Tibial artery (tissue), 4 donors: ENCODE data around the gene WWC1.

ENCODE experiments used
- DNase-seq, 2 donors: peaks; one replicate each; pipeline ENCODE4 v3.0.0-alpha.2; 2019
- H3K27ac ChIP-seq, 2 donors: fragments of 200-600 bp; sonication (generic) in 1 of 2; 1 replicate in 1 of 2; 2 replicates in 1 of 2; pipeline ENCODE4 v1.5.1; 2018 to 2019; ENCODE audit warnings: mild to moderate bottlenecking in 1 of 2
- H3K27me3 ChIP-seq, 2 donors: fragments of 200-600 bp; sonication (generic) in 1 of 2; one replicate each; pipeline versions ENCODE4 v1.5.1 to v1.6.0; 2016 to 2019
- H3K36me3 ChIP-seq, 3 donors: fragments of 200-600 bp; sonication (generic) in 2 of 3; one replicate each; pipeline ENCODE4 v1.5.1; 2016 to 2019; ENCODE audit warnings: mild to moderate bottlenecking in 2 of 3
- H3K4me1 ChIP-seq, 4 donors: fragments of 200-600 bp; sonication (generic) in 2 of 4; 1 replicate in 3 of 4; 2 replicates in 1 of 4; pipeline ENCODE4 v1.5.1; 2016 to 2019
- H3K4me3 ChIP-seq, 2 donors: fragments of 200-600 bp; sonication (generic) in 1 of 2; 1 replicate in 1 of 2; 2 replicates in 1 of 2; pipeline ENCODE4 v1.5.1; 2018 to 2019; ENCODE audit warnings: mild to moderate bottlenecking in 2 of 2
- H3K9me3 ChIP-seq, 3 donors: fragments of 200-600 bp; sonication (generic) in 1 of 3; one replicate each; pipeline ENCODE4 v1.5.1; 2016 to 2019
- intact Hi-C: fragments of 100-400 bp; cut with DNase I; formaldehyde crosslinking; loops from one replicate; pipeline ENCODE4 v1.15.0; 2023; ENCODE audit warnings: low total_unique reads
- TF ChIP-seq, protein P1 (sequence below), 2 experiments: fragments of 200-600 bp in 1 of 2; fragments of 450-650 bp in 1 of 2; IDR thresholded peaks; one replicate each; pipeline ENCODE4 v1.5.1; 2017 to 2019; ENCODE audit warnings: antibody characterized with exemption in 2 of 2, mild to moderate bottlenecking in 1 of 2, moderate library complexity in 1 of 2

The WWC1 gene

DNA sequence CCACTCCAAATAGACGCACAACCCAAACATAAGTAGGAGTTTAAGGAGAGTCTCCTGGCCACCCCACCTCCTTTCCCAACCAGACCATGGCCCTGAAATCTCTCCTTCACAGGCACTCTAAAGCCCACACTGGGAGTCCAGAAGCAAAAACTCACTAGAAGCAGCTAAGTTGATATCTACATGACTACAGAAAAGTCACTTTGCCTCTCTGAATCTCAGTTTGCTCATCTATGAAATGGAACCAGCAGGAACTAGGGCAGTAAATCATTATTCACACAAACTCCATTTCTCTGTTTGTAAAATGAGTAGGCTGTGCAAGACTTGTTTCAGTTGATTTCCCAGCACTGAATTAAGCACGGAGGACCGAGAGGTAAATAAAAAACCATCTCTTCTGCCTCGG lies 4.1 kb upstream of the WWC1 start:
- peaks cover 0 to 30% (median 7%) of the 10 kb centered on the region in 3 donors for H3K9me3 ChIP-seq
- H3K4me3 ChIP-seq: no peak overlapping the region
- peaks cover 0 to 37% of the 10 kb centered on the region in 2 donors for H3K27me3 ChIP-seq
- TF ChIP-seq, protein P1, sequence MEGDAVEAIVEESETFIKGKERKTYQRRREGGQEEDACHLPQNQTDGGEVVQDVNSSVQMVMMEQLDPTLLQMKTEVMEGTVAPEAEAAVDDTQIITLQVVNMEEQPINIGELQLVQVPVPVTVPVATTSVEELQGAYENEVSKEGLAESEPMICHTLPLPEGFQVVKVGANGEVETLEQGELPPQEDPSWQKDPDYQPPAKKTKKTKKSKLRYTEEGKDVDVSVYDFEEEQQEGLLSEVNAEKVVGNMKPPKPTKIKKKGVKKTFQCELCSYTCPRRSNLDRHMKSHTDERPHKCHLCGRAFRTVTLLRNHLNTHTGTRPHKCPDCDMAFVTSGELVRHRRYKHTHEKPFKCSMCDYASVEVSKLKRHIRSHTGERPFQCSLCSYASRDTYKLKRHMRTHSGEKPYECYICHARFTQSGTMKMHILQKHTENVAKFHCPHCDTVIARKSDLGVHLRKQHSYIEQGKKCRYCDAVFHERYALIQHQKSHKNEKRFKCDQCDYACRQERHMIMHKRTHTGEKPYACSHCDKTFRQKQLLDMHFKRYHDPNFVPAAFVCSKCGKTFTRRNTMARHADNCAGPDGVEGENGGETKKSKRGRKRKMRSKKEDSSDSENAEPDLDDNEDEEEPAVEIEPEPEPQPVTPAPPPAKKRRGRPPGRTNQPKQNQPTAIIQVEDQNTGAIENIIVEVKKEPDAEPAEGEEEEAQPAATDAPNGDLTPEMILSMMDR (IDR thresholded peaks at IDR 0.05): no peak
- H3K4me1 ChIP-seq: peaks cover 0 to 13% (median 10%) of the 10 kb centered on the region in 4 donors
- H3K27ac ChIP-seq: no peak overlapping the region
- DNase-seq: no peak
- no peaks in the 10 kb centered on the region for H3K36me3 ChIP-seq
- intact Hi-C loops: no loop called here

DNA sequence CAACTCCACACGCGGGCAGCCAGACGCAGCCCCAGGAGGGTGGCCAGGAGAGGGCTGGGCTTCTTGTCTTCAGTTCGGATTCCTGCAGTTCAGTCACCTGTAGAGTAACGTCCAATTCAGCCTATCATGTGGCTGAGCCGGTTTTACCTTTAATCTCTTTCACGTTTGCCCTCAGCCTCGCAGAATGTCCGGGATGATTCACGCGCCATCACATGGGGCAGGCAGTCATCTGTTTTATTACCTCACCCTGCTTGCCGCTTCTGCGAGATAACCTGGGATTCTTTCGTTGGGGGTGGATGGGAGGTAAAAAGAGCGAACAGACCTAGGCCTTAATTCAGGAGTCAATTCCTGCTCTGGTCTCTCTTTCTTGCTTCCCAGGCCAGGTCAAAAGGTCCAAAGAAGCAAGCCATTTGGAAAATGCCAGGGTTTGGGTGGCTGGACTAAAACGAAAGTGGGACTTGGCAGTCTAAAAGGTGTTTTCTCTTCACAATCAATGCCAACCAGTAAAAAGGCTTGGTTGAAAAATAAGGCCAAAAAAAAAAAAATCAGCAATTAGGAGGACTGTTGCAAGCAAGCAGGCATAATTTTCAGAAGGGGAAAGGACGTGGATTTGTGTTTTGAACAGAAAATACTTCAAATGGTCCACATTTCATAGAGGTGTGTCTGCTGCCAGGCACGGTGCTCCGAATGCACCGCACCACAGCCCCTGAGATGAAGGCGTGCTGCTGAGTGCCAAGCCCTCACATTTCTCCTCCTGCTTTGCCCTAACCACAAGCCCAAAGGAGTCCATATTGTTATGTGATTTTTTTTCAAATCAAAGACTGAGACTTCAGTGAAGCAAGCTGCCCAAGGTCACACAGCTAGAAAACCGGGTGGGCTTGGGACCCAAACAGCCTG lies 2.8 kb upstream of the WWC1 start:
- TF ChIP-seq, protein P1 (IDR thresholded peaks at IDR 0.05): no peak
- Histone ChIP-seq H3K9me3 (peaks cover 0 to 25% (median 7%) of the 10 kb centered on the region in 3 donors), H3K27me3 (peaks cover 0 to 49% of the 10 kb centered on the region in 2 donors), H3K36me3 (no peaks in the 10 kb centered on the region), H3K4me1 (peaks cover 0 to 14% (median 12%) of the 10 kb centered on the region in 4 donors), H3K27ac (no peak overlapping the region), H3K4me3 (no peak overlapping the region)
- no peak for DNase-seq
- intact Hi-C loops: no loop called here

DNA sequence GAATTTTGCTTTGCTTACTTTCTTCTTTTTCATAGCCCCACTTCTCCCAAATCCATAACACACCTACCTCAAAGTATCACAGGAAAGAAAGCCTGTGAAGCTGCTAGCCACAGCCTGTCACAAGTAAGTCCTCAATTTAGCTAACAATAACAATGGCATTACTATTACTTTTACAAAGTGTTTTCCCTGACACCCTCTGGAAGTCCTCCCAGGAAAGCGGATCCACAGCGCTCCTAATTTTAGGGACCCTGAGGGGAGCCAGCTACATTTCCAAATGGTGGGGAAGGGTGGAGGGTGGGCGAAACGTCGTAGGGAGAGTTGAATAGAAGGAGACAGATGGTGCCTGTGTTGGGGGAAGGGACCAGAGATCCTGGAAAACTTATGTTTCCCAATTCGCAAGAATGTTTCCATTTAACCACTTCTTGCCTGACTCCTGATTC lies 523 bp upstream of the WWC1 start:
- intact Hi-C loops: no loop called here
- H3K4me3 ChIP-seq: peak overlapping the region in 1 of 2 donors; percentile 44
- H3K4me1 ChIP-seq: peaks cover 0 to 14% (median 12%) of the 10 kb centered on the region in 4 donors
- DNase-seq: no peak
- H3K36me3 ChIP-seq: no peaks in the 10 kb centered on the region
- H3K27me3 ChIP-seq: peaks cover 0 to 58% of the 10 kb centered on the region in 2 donors
- TF ChIP-seq, protein P1 (IDR thresholded peaks at IDR 0.05): no peak
- H3K9me3 ChIP-seq: peaks cover 0 to 5% (median 0%) of the 10 kb centered on the region in 3 donors
- H3K27ac ChIP-seq: no peak overlapping the region

DNA sequence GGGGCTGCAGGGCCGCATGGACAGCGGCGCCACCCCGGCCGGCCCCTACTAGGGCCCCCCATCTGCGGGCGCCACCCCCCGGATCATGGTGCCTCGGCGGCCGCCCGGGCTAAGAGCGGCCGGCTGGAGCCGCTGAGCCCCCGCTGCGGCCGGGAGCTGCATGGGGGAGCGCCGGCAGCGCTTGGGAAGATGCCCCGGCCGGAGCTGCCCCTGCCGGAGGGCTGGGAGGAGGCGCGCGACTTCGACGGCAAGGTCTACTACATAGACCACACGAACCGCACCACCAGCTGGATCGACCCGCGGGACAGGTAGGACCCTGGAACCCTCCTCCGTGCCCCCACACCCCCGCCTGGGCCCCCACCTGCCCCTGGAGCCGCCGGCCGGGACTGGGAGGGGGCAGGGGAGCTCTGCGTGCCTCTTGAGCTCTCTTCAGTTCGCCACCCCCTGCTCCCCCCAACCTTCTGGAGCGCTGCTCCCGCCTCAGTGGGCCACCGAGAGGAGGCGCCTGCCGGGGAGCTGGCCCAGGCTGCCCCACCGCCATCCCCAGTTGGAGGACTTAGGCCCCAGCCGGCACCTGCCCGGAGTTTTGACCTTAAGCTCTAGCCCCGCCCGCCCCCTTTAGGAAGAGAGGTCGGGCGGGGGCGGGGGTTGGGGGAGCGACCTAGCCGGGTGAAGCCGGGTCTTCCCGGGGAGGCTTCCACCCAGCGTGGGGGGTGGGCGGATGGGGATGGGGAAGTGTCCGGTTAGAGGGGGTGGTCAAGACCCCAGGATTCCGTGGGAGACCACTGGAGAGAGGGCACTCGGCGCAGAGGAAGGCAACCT lies 730 bp downstream of the WWC1 start:
- H3K27me3 ChIP-seq: peaks cover 0 to 46% of the 10 kb centered on the region in 2 donors
- intact Hi-C loops: no loop called here
- peaks cover 0 to 19% (median 12%) of the 10 kb centered on the region in 4 donors for H3K4me1 ChIP-seq

More for the DNA sequence above, 730 bp downstream of the WWC1 start:
- DNase-seq: no peak
- TF ChIP-seq, protein P1 (IDR thresholded peaks at IDR 0.05): no peak
- no peaks in the 10 kb centered on the region for H3K9me3 ChIP-seq
- no peak overlapping the region for H3K27ac ChIP-seq
- no peaks in the 10 kb centered on the region for H3K36me3 ChIP-seq
- H3K4me3 ChIP-seq: peak overlapping the region; percentile 29 to 44
